GM23338 (cell line): Measurements from ENCODE around the gene NPS. TPM values are rescaled to one million over a fixed set of nuclear protein-coding genes. Genes with fewer than 3 reads are reported as not detected.

Experiments used
- ATAC-seq: fragments of 200-7000 bp; cut with Tn5 transposase; 3 replicates; pipeline ENCODE4 v1.9.1; 2020
- DNase-seq: peaks from one replicate; pipeline ENCODE4 v3.0.0-alpha.2; 2015; ENCODE audit warnings: low spot score
- H2AFZ ChIP-seq: fragments of 200-600 bp; sonication (generic); 2 replicates; pipeline ENCODE4 v1.8.0; 2016; ENCODE audit warnings: antibody characterized with exemption, mild to moderate bottlenecking, moderate library complexity
- H3F3A ChIP-seq: fragments of 200-600 bp; sonication (generic); replicated peaks from 2 replicates; pipeline ENCODE4 v1.8.0; 2017; ENCODE audit warnings: antibody characterized with exemption, mixed run types, low read depth
- H3K27ac ChIP-seq: fragments of 200-600 bp; sonication (generic); 2 replicates; pipeline ENCODE4 v1.6.1; 2016; ENCODE audit warnings: low read depth
- H3K27me3 ChIP-seq: fragments of 200-600 bp; sonication (generic); 2 replicates; pipeline ENCODE4 v1.8.0; 2016; ENCODE audit warnings: mild to moderate bottlenecking, mixed run types, moderate library complexity; ENCODE audit not compliant: insufficient read depth
- H3K36me3 ChIP-seq: fragments of 200-600 bp; sonication (generic); 2 replicates; pipeline ENCODE4 v1.8.0; 2016; ENCODE audit warnings: mild to moderate bottlenecking; ENCODE audit not compliant: insufficient read depth
- H3K4me1 ChIP-seq: fragments of 200-600 bp; sonication (generic); 2 replicates; pipeline ENCODE4 v1.8.0; 2016; ENCODE audit warnings: mild to moderate bottlenecking, moderate library complexity; ENCODE audit not compliant: insufficient read depth
- H3K4me2 ChIP-seq: fragments of 200-600 bp; sonication (generic); 2 replicates; pipeline ENCODE4 v1.7.1; 2017; ENCODE audit warnings: mixed run types
- H3K4me3 ChIP-seq: fragments of 200-600 bp; sonication (generic); 2 replicates; pipeline ENCODE4 v1.6.1; 2016; ENCODE audit warnings: mixed run types
- H3K79me2 ChIP-seq: fragments of 200-600 bp; sonication (generic); replicated peaks from 2 replicates; pipeline ENCODE4 v1.8.0; 2017; ENCODE audit warnings: mild to moderate bottlenecking; ENCODE audit not compliant: insufficient read depth
- H3K9me2 ChIP-seq: fragments of 200-600 bp; sonication (generic); 2 replicates; pipeline ENCODE4 v1.8.0; 2017; ENCODE audit not compliant: insufficient read depth
- H4K20me1 ChIP-seq: fragments of 200-600 bp; sonication (generic); replicated peaks from 2 replicates; pipeline ENCODE4 v1.8.0; 2017; ENCODE audit warnings: mild to moderate bottlenecking; ENCODE audit not compliant: insufficient read depth
- H3K27ac Mint-ChIP-seq: 2 replicates; pipeline ENCODE4 v1.8.0; 2020; ENCODE audit warnings: inconsistent platforms, mild to moderate bottlenecking, moderate library complexity, mixed read lengths
- H3K27me3 Mint-ChIP-seq: 3 replicates; pipeline ENCODE4 v1.8.0; 2022; ENCODE audit warnings: low read depth, mild to moderate bottlenecking, moderate library complexity, mixed read lengths, inconsistent platforms; ENCODE audit not compliant: insufficient read depth, poor library complexity
- H3K36me3 Mint-ChIP-seq: 3 replicates; pipeline ENCODE4 v1.8.0; 2021; ENCODE audit warnings: low read depth, mild to moderate bottlenecking, inconsistent platforms, moderate library complexity, mixed read lengths
- H3K4me1 Mint-ChIP-seq: 3 replicates; pipeline ENCODE4 v1.8.0; 2020; ENCODE audit warnings: mild to moderate bottlenecking, inconsistent platforms, mixed read lengths
- H3K4me3 Mint-ChIP-seq: 3 replicates; pipeline ENCODE4 v1.8.0; 2021; ENCODE audit warnings: moderate library complexity, mild to moderate bottlenecking, inconsistent platforms, mixed read lengths
- H3K9me3 Mint-ChIP-seq: 3 replicates; pipeline ENCODE4 v1.8.0; 2020; ENCODE audit warnings: moderate library complexity, mild to moderate bottlenecking, inconsistent platforms, mixed read lengths
- CREB1 ChIP-seq: fragments of 250-450 bp; sonication (Bioruptor Pico); IDR thresholded peaks from 2 replicates; pipeline ENCODE4 v1.5.0; 2020; ENCODE audit warnings: low read depth, mild to moderate bottlenecking, moderate library complexity
- CTCF ChIP-seq, 2 experiments: fragments of 200-600 bp in 1 of 2; sonication (generic) in 1 of 2; conservative IDR thresholded peaks; 2 replicates each; pipeline versions ENCODE4 v1.5.1 to v1.6.1; 2016 to 2017; ENCODE audit warnings: antibody characterized with exemption in 2 of 2, low read depth in 2 of 2, mild to moderate bottlenecking in 2 of 2, moderate library complexity in 1 of 2
- ETS1 ChIP-seq: IDR thresholded peaks from 2 replicates; pipeline ENCODE4 v1.6.1; 2016; ENCODE audit warnings: antibody characterized with exemption
- EZH2 ChIP-seq: fragments of 200-600 bp; sonication (generic); IDR thresholded peaks from one replicate; pipeline ENCODE4 v1.8.0; 2017; ENCODE audit warnings: antibody characterized with exemption, mild to moderate bottlenecking, low read depth; ENCODE audit not compliant: unreplicated experiment
- EZH2phosphoT487 ChIP-seq: fragments of 200-600 bp; sonication (generic); IDR thresholded peaks from one replicate; pipeline ENCODE4 v1.8.1; 2018; ENCODE audit warnings: antibody characterized with exemption; ENCODE audit not compliant: unreplicated experiment
- NANOG ChIP-seq: IDR thresholded peaks from 2 replicates; pipeline ENCODE4 v1.6.1; 2016; ENCODE audit warnings: antibody characterized with exemption, borderline replicate concordance
- STAT1 ChIP-seq: IDR thresholded peaks from one replicate; pipeline ENCODE4 v1.6.1; 2016; ENCODE audit warnings: antibody characterized with exemption; ENCODE audit not compliant: unreplicated experiment
- ZNF114 ChIP-seq: fragments of 250-450 bp; sonication (Bioruptor Pico); IDR thresholded peaks from 2 replicates; pipeline ENCODE4 v1.5.0; 2020; ENCODE audit warnings: mild to moderate bottlenecking, moderate library complexity
- ZNF462 ChIP-seq: fragments of 250-450 bp; sonication (Bioruptor Pico); IDR thresholded peaks from 2 replicates; pipeline ENCODE4 v1.5.0; 2020; ENCODE audit warnings: mild to moderate bottlenecking, moderate library complexity
- polyA plus RNA-seq: library from polyadenylated mRNA; unstranded; fragments of >200 nt; fragmentation: Nextera tagmentation; extraction: Ambion mirVana; gene quantifications from 2 replicates; pipeline ENCODE4 v1.2.1, GENCODE V29; 2016
- total RNA-seq: library from RNA; depleted of rRNA; stranded (reverse); fragments of >200 nt; shearing (Covaris generic); gene quantifications from 2 replicates; pipeline ENCODE4 v1.2.3, GENCODE V29; 2014

NPS gene
- total and polyA plus RNA-seq, 2 experiments from 2014 or later = not detected

GRCh38 chr10:127552446-127552845, 3.3 kb downstream of the NPS start:
- Histone ChIP-seq H3K4me2 (no peak overlapping the region), H3K36me3 (no peaks in the 10 kb centered on the region), H3K4me3 (no peak overlapping the region), H3K27ac (no peak overlapping the region), H3K79me2 (no peaks in the 10 kb centered on the region), H4K20me1 (no peaks in the 10 kb centered on the region), H3K27me3 (no peaks in the 10 kb centered on the region), H2AFZ (no peak overlapping the region), H3K9me2 (no peaks in the 10 kb centered on the region), H3K4me1 (no peaks in the 10 kb centered on the region), H3F3A (no peaks in the 10 kb centered on the region)
- H3K27me3 Mint-ChIP-seq = peaks cover 5% of the 10 kb centered on the region
- DNase-seq (no peak), ATAC-seq (no peak)
- no peak overlapping the region for H3K27ac Mint-ChIP-seq
- 0 out of 3 replicates have a peak, but pooled peaks cover 3% of the 10 kb centered on the region for H3K9me3 Mint-ChIP-seq
- H3K36me3 Mint-ChIP-seq = no peaks in the 10 kb centered on the region
- no peaks in the 10 kb centered on the region for H3K4me1 Mint-ChIP-seq
- no peak for TF ChIP-seq ZNF114
- no peak for TF ChIP-seq STAT1
- TF ChIP-seq ZNF462 (CRISPR knock-in tag) = no peak
- no peak for TF ChIP-seq EZH2phosphoT487
- TF ChIP-seq EZH2 = no peak
- no peak overlapping the region for H3K4me3 Mint-ChIP-seq

- no peak for DNase-seq
- Mint-ChIP-seq H3K36me3 (no peaks in the 10 kb centered on the region), H3K4me1 (no peaks in the 10 kb centered on the region), H3K27ac (no peak overlapping the region), H3K4me3 (no peak overlapping the region), H3K9me3 (no peaks in the 10 kb centered on the region), H3K27me3 (peaks cover 6% of the 10 kb centered on the region)
- no peak for ATAC-seq
- Histone ChIP-seq H3K27me3 (no peaks in the 10 kb centered on the region), H3K9me2 (no peaks in the 10 kb centered on the region), H4K20me1 (no peaks in the 10 kb centered on the region), H3K4me2 (no peak overlapping the region), H3F3A (no peaks in the 10 kb centered on the region), H3K36me3 (no peaks in the 10 kb centered on the region), H3K27ac (no peak overlapping the region), H3K4me1 (no peaks in the 10 kb centered on the region), H3K4me3 (no peak overlapping the region), H2AFZ (no peak overlapping the region), H3K79me2 (no peaks in the 10 kb centered on the region)
- no peak for TF ChIP-seq STAT1
- no peak for TF ChIP-seq CTCF (conservative IDR thresholded peaks at IDR 0.05; ENCODE audit: low read depth in 2 of 2)
- no peak for TF ChIP-seq NANOG
- TF ChIP-seq ETS1 = no peak
- TF ChIP-seq CREB1 (CRISPR knock-in tag) = no peak
- no peak for TF ChIP-seq EZH2phosphoT487
- no peak for TF ChIP-seq EZH2
Observed at GRCh38 chr10:127553417-127553816, 4.3 kb downstream of the NPS start.
